NCI-H2107 treated with DMSO at 0.1 percent for 48 hours (cell line): ENCODE measurements around the gene KLK7.

Experiments used
- DNase-seq: peaks from one replicate; lab custom pipeline; 2025; ENCODE audit not compliant: unreplicated experiment; lab: John Stamatoyannopoulos, UW

The KLK7 gene

GRCh38 chr19:50939596-50939995 lies 44.1 kb downstream of the KLK7 start:
- DNase-seq, result no peak

DNA sequence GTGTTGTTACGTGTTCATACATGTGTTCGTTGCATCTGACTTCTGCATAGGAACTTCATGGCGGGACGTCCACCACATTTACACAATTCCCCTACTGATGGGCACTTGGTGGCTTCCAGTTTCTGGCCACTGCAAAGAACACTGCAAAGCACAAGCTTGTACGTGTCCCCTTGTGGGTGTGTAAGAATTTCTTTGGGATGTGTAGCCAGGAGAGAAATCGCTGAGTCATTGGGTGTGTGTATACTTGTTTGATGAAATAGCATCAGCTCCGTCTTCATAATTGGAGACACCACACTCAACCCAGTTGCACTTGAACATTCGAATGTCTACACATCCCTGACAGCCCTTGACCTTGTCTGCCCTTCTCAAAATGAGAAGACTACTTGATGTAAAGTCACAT lies 50.1 kb downstream of the KLK7 start:
- no peak for DNase-seq

GRCh38 chr19:50932690-50933083 lies 51.0 kb downstream of the KLK7 start:
- no peak for DNase-seq

- DNase-seq, result no peak
Observed at GRCh38 chr19:50932018-50932689, 51.6 kb downstream of the KLK7 start.

- DNase-seq, result no peak
Observed at GRCh38 chr19:50931023-50931422, 52.7 kb downstream of the KLK7 start.

- no peak for DNase-seq
Observed at GRCh38 chr19:50928831-50929230, 54.9 kb downstream of the KLK7 start.
